Omental fat pad (tissue), 4 donors: ENCODE results near the gene SPHK1. TPM values are rescaled to one million over a fixed set of nuclear protein-coding genes. Genes with fewer than 3 reads are reported as not detected.

Experiments
- ATAC-seq: fragments of 150-250 bp; one replicate; pipeline ENCODE4 v1.9.1; 2016; ENCODE audit warnings: mild to moderate bottlenecking, moderate library complexity; ENCODE audit not compliant: low FRiP score
- DNase-seq: peaks from one replicate; pipeline ENCODE4 v3.0.0-alpha.2; 2019; ENCODE audit warnings: low spot score
- total RNA-seq, 4 donors: library from RNA; depleted of rRNA; stranded (reverse); fragments of >200 nt; gene quantifications; one replicate each; pipeline ENCODE4 v1.1.0, GENCODE V29; 2016
- TF ChIP-seq, protein P1 (sequence below), 3 donors: fragments of 450-650 bp; IDR thresholded peaks; one replicate each; pipeline ENCODE4 v1.5.1; 2016 to 2017; ENCODE audit warnings: antibody characterized with exemption in 3 of 3, mild to moderate bottlenecking in 3 of 3, moderate library complexity in 2 of 3

SPHK1 gene
- total RNA-seq, 4 donors from 2014 or later = 8.7 to 107 (median 17.5) TPM

DNA sequence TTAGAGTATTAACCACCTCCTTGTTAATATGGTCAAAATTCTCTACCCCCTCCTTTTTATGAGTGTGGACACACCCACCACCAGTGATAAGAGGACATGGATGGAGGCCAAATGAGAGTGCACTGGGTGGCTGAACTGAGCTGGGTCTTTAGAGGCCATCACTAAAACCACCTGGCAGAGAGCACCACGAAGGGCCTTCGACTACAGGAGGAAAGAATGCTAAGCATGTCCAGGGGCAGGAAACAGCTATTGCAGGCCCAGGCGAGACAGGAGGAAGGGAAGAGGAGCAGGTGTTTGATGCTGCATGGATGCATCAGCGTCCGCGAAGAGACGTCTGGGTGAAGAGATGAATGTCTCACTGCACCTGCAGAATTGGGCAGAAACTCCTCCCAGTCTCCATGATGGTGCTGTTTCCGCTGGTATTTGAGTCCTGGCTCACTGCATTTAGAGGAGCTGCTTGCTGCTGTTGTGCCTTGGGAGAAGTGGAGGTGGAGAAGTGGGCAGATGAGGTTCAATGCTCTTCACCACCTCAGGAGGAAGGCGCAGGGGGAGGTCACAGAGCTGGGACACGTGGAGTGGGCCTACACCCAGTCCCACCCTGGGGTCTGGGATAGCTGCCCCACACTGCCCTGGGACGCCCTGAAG, 33.2 kb downstream of the SPHK1 start:
- DNase-seq (no peak), ATAC-seq (no peak)

GRCh38 chr17:76419576-76420260, 35.3 kb downstream of the SPHK1 start:
- no peak for DNase-seq
- TF ChIP-seq, protein P1, sequence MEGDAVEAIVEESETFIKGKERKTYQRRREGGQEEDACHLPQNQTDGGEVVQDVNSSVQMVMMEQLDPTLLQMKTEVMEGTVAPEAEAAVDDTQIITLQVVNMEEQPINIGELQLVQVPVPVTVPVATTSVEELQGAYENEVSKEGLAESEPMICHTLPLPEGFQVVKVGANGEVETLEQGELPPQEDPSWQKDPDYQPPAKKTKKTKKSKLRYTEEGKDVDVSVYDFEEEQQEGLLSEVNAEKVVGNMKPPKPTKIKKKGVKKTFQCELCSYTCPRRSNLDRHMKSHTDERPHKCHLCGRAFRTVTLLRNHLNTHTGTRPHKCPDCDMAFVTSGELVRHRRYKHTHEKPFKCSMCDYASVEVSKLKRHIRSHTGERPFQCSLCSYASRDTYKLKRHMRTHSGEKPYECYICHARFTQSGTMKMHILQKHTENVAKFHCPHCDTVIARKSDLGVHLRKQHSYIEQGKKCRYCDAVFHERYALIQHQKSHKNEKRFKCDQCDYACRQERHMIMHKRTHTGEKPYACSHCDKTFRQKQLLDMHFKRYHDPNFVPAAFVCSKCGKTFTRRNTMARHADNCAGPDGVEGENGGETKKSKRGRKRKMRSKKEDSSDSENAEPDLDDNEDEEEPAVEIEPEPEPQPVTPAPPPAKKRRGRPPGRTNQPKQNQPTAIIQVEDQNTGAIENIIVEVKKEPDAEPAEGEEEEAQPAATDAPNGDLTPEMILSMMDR (IDR thresholded peaks at IDR 0.05) = no peak
- ATAC-seq = no peak

More for the DNA sequence above, 33.2 kb downstream of the SPHK1 start:
- TF ChIP-seq, protein P1 (IDR thresholded peaks at IDR 0.05) = no peak

DNA sequence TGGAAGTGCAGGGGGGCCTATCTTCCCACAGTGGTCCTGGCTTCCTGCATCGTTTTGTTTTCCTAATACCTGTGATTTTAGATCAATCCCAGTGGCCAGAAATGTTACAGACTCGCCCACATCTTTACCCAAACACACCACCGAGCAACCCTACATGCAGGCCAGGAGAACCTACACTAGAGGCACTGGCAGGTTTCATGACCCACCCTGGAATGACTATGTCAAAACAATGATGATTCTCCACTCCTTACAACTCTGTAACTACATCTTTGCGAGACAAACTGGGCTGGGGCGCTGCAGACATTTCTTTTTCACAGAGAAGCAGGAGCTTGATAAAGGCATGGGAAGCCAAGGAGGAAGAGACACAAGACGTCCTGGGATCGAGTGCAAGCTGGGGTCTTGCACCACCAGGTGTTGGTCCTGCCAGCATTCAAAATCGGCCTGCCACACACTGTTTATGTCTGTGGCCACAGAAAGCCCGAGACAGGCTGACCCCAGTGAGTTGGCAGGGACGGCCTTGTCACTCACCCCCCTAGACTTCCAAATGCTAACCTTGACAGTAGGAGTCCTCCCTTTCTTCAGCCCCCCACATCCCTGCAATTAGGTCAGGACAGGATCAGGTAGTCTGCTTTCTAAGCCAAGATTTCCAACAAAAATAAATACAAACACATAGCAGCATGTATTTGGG, 36.1 kb downstream of the SPHK1 start:
- TF ChIP-seq, protein P1 (IDR thresholded peaks at IDR 0.05) = no peak
- DNase-seq (no peak), ATAC-seq (no peak)

GRCh38 chr17:76421044-76421407, 36.6 kb downstream of the SPHK1 start:
- TF ChIP-seq, protein P1 (IDR thresholded peaks at IDR 0.05) = no peak

GRCh38 chr17:76422406-76422805, 38.0 kb downstream of the SPHK1 start:
- TF ChIP-seq, protein P1 (IDR thresholded peaks at IDR 0.05) = no peak
- ATAC-seq (no peak), DNase-seq (no peak)

More at GRCh38 chr17:76421044-76421407, 36.6 kb downstream of the SPHK1 start:
- ATAC-seq = no peak
- DNase-seq = no peak

GRCh38 chr17:76422860-76423259, 38.5 kb downstream of the SPHK1 start:
- no peak for DNase-seq
- TF ChIP-seq, protein P1 (IDR thresholded peaks at IDR 0.05) = no peak
- no peak for ATAC-seq
